ENCODE measurements around the gene NSUN7.
"Not testable (repeated sequence)": the region's sequence is repeated elsewhere in the genome, so short reads cannot be mapped to it uniquely, and the experiment has no call there.

The NSUN7 gene

GRCh38 chr4:40749717-40750460 lies at the start of gene NSUN7:
Gene NSUN7, plus strand, starts transcription at chr4:40749955. Its CDS starts 739 bp downstream, at chr4:40750694.
- in situ Hi-C loops (cut with MboI; ENCODE audit: low sequenced_read_pairs), result no loop called here

GRCh38 chr4:40702137-40702799 lies 47.5 kb upstream of the NSUN7 start:
- in situ Hi-C loops (cut with MboI; ENCODE audit: low sequenced_read_pairs), result no loop called here

- in situ Hi-C loops (cut with MboI; ENCODE audit: low sequenced_read_pairs), result no loop called here
Measured at GRCh38 chr4:40702800-40703151, 47.0 kb upstream of the NSUN7 start.

GRCh38 chr4:40704073-40704472 lies 45.7 kb upstream of the NSUN7 start:
- in situ Hi-C loops (cut with MboI; ENCODE audit: low sequenced_read_pairs), result no loop called here

- in situ Hi-C loops (cut with MboI; ENCODE audit: low sequenced_read_pairs), result no loop called here
Measured at GRCh38 chr4:40710484-40711254, 39.1 kb upstream of the NSUN7 start.

- in situ Hi-C loops (cut with MboI; ENCODE audit: low sequenced_read_pairs), result not testable (repeated sequence)
Measured at GRCh38 chr4:40713001-40713400, 36.8 kb upstream of the NSUN7 start.

GRCh38 chr4:40713798-40714197 lies 36.0 kb upstream of the NSUN7 start:
- in situ Hi-C loops (cut with MboI; ENCODE audit: low sequenced_read_pairs), result no loop called here

- in situ Hi-C loops (cut with MboI; ENCODE audit: low sequenced_read_pairs), result no loop called here
Measured at GRCh38 chr4:40718586-40718985, 31.2 kb upstream of the NSUN7 start.

- in situ Hi-C loops (cut with MboI; ENCODE audit: low sequenced_read_pairs), result no loop called here
Measured at GRCh38 chr4:40719008-40719623, 30.6 kb upstream of the NSUN7 start.

GRCh38 chr4:40720351-40720750 lies 29.4 kb upstream of the NSUN7 start:
- in situ Hi-C loops (cut with MboI; ENCODE audit: low sequenced_read_pairs), result loop anchor here (10.0 kb wide), 2 partner anchors 166 to 406 kb away; no protein-coding TSS in a partner anchor

- in situ Hi-C loops (cut with MboI; ENCODE audit: low sequenced_read_pairs), result loop anchor here (10.0 kb wide), 2 partner anchors 166 to 406 kb away; no protein-coding TSS in a partner anchor
Measured at GRCh38 chr4:40720916-40721315, 28.8 kb upstream of the NSUN7 start.

GRCh38 chr4:40721730-40722171 lies 28.0 kb upstream of the NSUN7 start:
- in situ Hi-C loops (cut with MboI; ENCODE audit: low sequenced_read_pairs), result loop anchor here (10.0 kb wide), 2 partner anchors 167 to 407 kb away; no protein-coding TSS in a partner anchor

- in situ Hi-C loops (cut with MboI; ENCODE audit: low sequenced_read_pairs), result loop anchor here (10.0 kb wide), 2 partner anchors 168 to 408 kb away; no protein-coding TSS in a partner anchor
Measured at GRCh38 chr4:40722576-40723161, 27.1 kb upstream of the NSUN7 start.

GRCh38 chr4:40723728-40724127 lies 26.0 kb upstream of the NSUN7 start:
- in situ Hi-C loops (cut with MboI; ENCODE audit: low sequenced_read_pairs), result loop anchor here (10.0 kb wide), 2 partner anchors 169 to 409 kb away; no protein-coding TSS in a partner anchor

GRCh38 chr4:40728333-40728732 lies 21.4 kb upstream of the NSUN7 start:
- in situ Hi-C loops (cut with MboI; ENCODE audit: low sequenced_read_pairs), result loop anchor here (10.0 kb wide), 2 partner anchors 174 to 414 kb away; no protein-coding TSS in a partner anchor

GRCh38 chr4:40729555-40729954 lies 20.2 kb upstream of the NSUN7 start:
- in situ Hi-C loops (cut with MboI; ENCODE audit: low sequenced_read_pairs), result loop anchor here (10.0 kb wide), 2 partner anchors 175 to 415 kb away; no protein-coding TSS in a partner anchor

- in situ Hi-C loops (cut with MboI; ENCODE audit: low sequenced_read_pairs), result loop anchor here (10.0 kb wide), 2 partner anchors 115 to 195 kb away; no protein-coding TSS in a partner anchor
Measured at GRCh38 chr4:40730091-40730679, 19.6 kb upstream of the NSUN7 start.

- in situ Hi-C loops (cut with MboI; ENCODE audit: low sequenced_read_pairs), result loop anchor here (10.0 kb wide), 2 partner anchors 113 to 193 kb away; no protein-coding TSS in a partner anchor
Measured at GRCh38 chr4:40731361-40731760, 18.4 kb upstream of the NSUN7 start.

GRCh38 chr4:40731792-40732245 lies 17.9 kb upstream of the NSUN7 start:
- in situ Hi-C loops (cut with MboI; ENCODE audit: low sequenced_read_pairs), result loop anchor here (10.0 kb wide), 2 partner anchors 113 to 193 kb away; no protein-coding TSS in a partner anchor
